Activated CD8-positive, alpha-beta T cell treated with anti-CD3 and anti-CD28 coated beads, Interleukin-2, amount 10 ng/mL, durations not matched to agents 7 days and 5 days (primary cell): ENCODE measurements around the gene GBA2. TPM values are rescaled to one million over a fixed set of nuclear protein-coding genes. Genes with fewer than 3 reads are reported as not detected.
A peak's percentile ranks its signal among the peaks of the same experiment; 100 is the strongest.

Source experiments
- ATAC-seq: fragments of 150-1000 bp; cut with Tn5 transposase; one replicate; pipeline ENCODE4 v1.10.0; 2021; ENCODE audit warnings: moderate library complexity
- CTCF ChIA-PET: fragments of 350-600 bp; sonication (Branson Sonifier 250); formaldehyde crosslinking; loops from one replicate; lab custom pipeline; 2021; ENCODE audit warnings: antibody characterized with exemption; lab: Charles Lee
- POLR2A ChIA-PET: fragments of 350-600 bp; sonication (Branson Sonifier 250); formaldehyde crosslinking; loops from one replicate; lab custom pipeline; 2021; ENCODE audit warnings: antibody characterized with exemption; lab: Charles Lee
- DNase-seq: peaks from one replicate; pipeline ENCODE4 v3.0.0-alpha.2; 2020
- H3K27ac Mint-ChIP-seq: one replicate; pipeline ENCODE4 v1.8.0; 2021; ENCODE audit warnings: mild to moderate bottlenecking, mixed read lengths
- H3K27me3 Mint-ChIP-seq: one replicate; pipeline ENCODE4 v1.8.0; 2021; ENCODE audit warnings: low read depth, mixed read lengths
- H3K36me3 Mint-ChIP-seq: one replicate; pipeline ENCODE4 v1.8.0; 2021; ENCODE audit warnings: low read depth, mixed read lengths
- H3K4me1 Mint-ChIP-seq: one replicate; pipeline ENCODE4 v1.8.0; 2021; ENCODE audit warnings: low read depth, mixed read lengths
- H3K4me3 Mint-ChIP-seq: one replicate; pipeline ENCODE4 v1.8.0; 2021; ENCODE audit warnings: mild to moderate bottlenecking, mixed read lengths
- H3K9me3 Mint-ChIP-seq: one replicate; pipeline ENCODE4 v1.8.0; 2022; ENCODE audit warnings: mixed read lengths; ENCODE audit not compliant: insufficient read depth
- total RNA-seq, 2 experiments: library from RNA; stranded (reverse); gene quantifications; one replicate each; pipeline ENCODE4 v1.2.3, GENCODE V29; 2021

GBA2 gene
- total RNA-seq: 10 to 100 TPM; 52.6 to 56.4 TPM

- H3K4me3 Mint-ChIP-seq: peak within 1 kb of the TSS; percentile 90
- H3K27ac Mint-ChIP-seq: peak within 1 kb of the TSS; percentile 87
- no peaks in the 10 kb centered on the region for H3K9me3 Mint-ChIP-seq
- CTCF ChIA-PET: interaction anchor here (0.6 to 8.1 kb wide), 24 partner anchors 8 to 721 kb away, joined by 3 to 118 read pairs (median 5); partner anchors contain the start of genes ARHGEF39, CCDC107, CREB3 and RMRP
- POLR2A ChIA-PET: interaction anchor here (0.8 to 3.3 kb wide), 12 partner anchors 8 to 136 kb away, joined by 3 to 37 read pairs (median 6); partner anchors contain the start of genes CCDC107, CREB3, HINT2 and RMRP
- peak; percentile 78 for DNase-seq
- peaks cover 39% of the 10 kb centered on the region for H3K4me1 Mint-ChIP-seq
- peaks cover 35% of the 10 kb centered on the region for H3K36me3 Mint-ChIP-seq
- peak; percentile 83 for ATAC-seq
- H3K27me3 Mint-ChIP-seq: no peaks in the 10 kb centered on the region
Observed at GRCh38 chr9:35748858-35749514, at the start of gene GBA2, which contains the start of gene RGP1. TSS of gene GBA2 (minus strand) at chr9:35749228. CDS start at chr9:35748704, 524 bp downstream. TSS of gene RGP1 (plus strand) at chr9:35749287. CDS start at chr9:35749756, 469 bp downstream.

GRCh38 chr9:35797311-35798109 is 48.5 kb upstream of the GBA2 start:
- Mint-ChIP-seq H3K4me1 (peaks cover 35% of the 10 kb centered on the region), H3K36me3 (no peaks in the 10 kb centered on the region), H3K4me3 (no peak overlapping the region), H3K9me3 (no peaks in the 10 kb centered on the region), H3K27me3 (no peaks in the 10 kb centered on the region), H3K27ac (no peak overlapping the region)
- DNase-seq (no peak), ATAC-seq (no peak)
- ChIA-PET POLR2A (no interaction called here), CTCF (interaction anchor here (1.6 to 5.4 kb wide), 3 partner anchors 15 to 85 kb away, joined by 5 to 22 read pairs (median 17); partner anchors contain the start of gene SPAG8)

DNA sequence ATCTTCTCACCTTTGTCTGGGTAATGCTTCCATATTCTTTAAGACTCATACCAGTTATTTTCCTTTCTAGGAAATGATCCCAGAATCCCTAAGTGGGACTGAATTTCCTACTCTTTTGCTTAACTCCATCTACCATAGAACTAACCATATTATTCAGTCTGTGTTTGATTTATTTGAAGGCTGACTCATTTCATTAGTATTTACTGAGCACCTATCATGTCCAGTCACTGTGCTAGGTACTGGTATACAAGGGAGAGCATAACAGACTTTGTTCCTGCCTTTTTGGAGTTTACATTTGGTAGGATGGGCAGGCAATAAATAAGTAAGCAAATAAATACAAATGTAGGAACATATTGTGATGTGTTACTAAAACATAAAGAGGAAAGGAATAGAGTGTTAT is 46.7 kb upstream of the GBA2 start:
- no peaks in the 10 kb centered on the region for H3K27me3 Mint-ChIP-seq
- H3K27ac Mint-ChIP-seq: no peak overlapping the region
- DNase-seq: no peak
- ChIA-PET POLR2A (no interaction called here), CTCF (interaction anchor here (1.1 to 5.4 kb wide), 5 partner anchors 9 to 87 kb away, joined by 4 to 22 read pairs (median 5); no protein-coding TSS in a partner anchor)
- H3K4me3 Mint-ChIP-seq: no peak overlapping the region
- H3K4me1 Mint-ChIP-seq: peaks cover 35% of the 10 kb centered on the region
- H3K9me3 Mint-ChIP-seq: no peaks in the 10 kb centered on the region
- no peak for ATAC-seq
- no peaks in the 10 kb centered on the region for H3K36me3 Mint-ChIP-seq

DNA sequence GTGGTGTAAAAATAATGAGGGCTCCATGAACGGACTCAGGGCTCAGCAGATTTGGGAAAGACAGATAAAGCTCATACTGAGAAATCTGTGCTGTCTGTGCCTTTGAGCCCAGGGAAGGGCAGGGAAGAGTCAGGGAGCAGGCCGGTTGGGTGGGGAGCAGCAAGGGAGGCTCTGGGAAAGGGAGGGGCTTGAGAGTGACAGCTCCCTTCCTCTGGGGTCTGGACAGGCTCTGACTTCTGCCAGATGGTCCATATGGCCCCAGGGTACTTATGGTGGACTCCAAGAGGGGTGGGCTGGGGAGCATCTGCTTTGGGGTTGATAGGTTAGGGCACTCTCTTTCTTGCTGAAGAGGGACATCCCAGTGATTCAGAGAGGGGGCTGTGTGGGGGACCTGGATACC is 44.4 kb upstream of the GBA2 start:
- no peaks in the 10 kb centered on the region for H3K27me3 Mint-ChIP-seq
- ChIA-PET POLR2A (no interaction called here), CTCF (interaction anchor here (1.1 to 1.6 kb wide), 4 partner anchors 32 to 89 kb away, joined by 3 to 4 read pairs (median 4); no protein-coding TSS in a partner anchor)
- no peak for ATAC-seq
- no peak overlapping the region for H3K4me3 Mint-ChIP-seq
- no peaks in the 10 kb centered on the region for H3K36me3 Mint-ChIP-seq
- DNase-seq: no peak
- H3K4me1 Mint-ChIP-seq: peaks cover 31% of the 10 kb centered on the region
- H3K27ac Mint-ChIP-seq: peak overlapping the region; percentile 26
- H3K9me3 Mint-ChIP-seq: no peaks in the 10 kb centered on the region

DNA sequence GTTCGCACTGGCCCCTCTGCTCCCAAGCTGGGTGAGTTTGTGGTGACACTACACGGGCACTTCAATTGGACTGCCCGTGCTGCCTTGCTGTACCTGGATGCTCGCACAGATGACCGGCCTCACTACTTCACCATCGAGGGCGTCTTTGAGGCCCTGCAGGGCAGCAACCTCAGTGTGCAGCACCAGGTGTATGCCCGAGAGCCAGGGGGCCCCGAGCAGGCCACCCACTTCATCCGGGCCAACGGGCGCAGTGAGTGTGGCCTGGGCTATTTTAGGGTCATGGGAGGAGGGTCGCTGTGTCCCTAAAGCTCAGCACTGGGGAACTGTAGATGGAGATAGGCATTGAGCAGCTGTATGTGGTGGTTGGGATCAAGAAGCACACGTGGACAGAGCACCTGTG is 43.8 kb upstream of the GBA2 start:
- peaks cover 2% of the 10 kb centered on the region for H3K36me3 Mint-ChIP-seq
- no peak overlapping the region for H3K4me3 Mint-ChIP-seq
- ATAC-seq (no peak), DNase-seq (no peak)
- peak overlapping the region; percentile 26 for H3K27ac Mint-ChIP-seq
- CTCF ChIA-PET: interaction anchor here (1.1 to 1.6 kb wide), 4 partner anchors 33 to 90 kb away, joined by 3 to 4 read pairs (median 4); no protein-coding TSS in a partner anchor
- peaks cover 27% of the 10 kb centered on the region for H3K4me1 Mint-ChIP-seq
- H3K27me3 Mint-ChIP-seq: no peaks in the 10 kb centered on the region
- POLR2A ChIA-PET: interaction anchor here (0.7 kb wide), 1 partner anchor 14 kb away, joined by 3 read pairs; no protein-coding TSS in a partner anchor
- no peaks in the 10 kb centered on the region for H3K9me3 Mint-ChIP-seq

GRCh38 chr9:35792024-35792813 is 43.2 kb upstream of the GBA2 start:
- H3K27ac Mint-ChIP-seq: no peak overlapping the region
- ATAC-seq (no peak), DNase-seq (no peak)
- no peak overlapping the region for H3K4me3 Mint-ChIP-seq
- H3K36me3 Mint-ChIP-seq: peaks cover 8% of the 10 kb centered on the region
- no peaks in the 10 kb centered on the region for H3K9me3 Mint-ChIP-seq
- H3K4me1 Mint-ChIP-seq: peaks cover 22% of the 10 kb centered on the region
- POLR2A ChIA-PET: interaction anchor here (0.7 kb wide), 1 partner anchor 13 kb away, joined by 3 read pairs; no protein-coding TSS in a partner anchor
- CTCF ChIA-PET: interaction anchor here (1.1 to 1.6 kb wide), 4 partner anchors 34 to 90 kb away, joined by 3 to 4 read pairs (median 4); no protein-coding TSS in a partner anchor
- no peaks in the 10 kb centered on the region for H3K27me3 Mint-ChIP-seq

DNA sequence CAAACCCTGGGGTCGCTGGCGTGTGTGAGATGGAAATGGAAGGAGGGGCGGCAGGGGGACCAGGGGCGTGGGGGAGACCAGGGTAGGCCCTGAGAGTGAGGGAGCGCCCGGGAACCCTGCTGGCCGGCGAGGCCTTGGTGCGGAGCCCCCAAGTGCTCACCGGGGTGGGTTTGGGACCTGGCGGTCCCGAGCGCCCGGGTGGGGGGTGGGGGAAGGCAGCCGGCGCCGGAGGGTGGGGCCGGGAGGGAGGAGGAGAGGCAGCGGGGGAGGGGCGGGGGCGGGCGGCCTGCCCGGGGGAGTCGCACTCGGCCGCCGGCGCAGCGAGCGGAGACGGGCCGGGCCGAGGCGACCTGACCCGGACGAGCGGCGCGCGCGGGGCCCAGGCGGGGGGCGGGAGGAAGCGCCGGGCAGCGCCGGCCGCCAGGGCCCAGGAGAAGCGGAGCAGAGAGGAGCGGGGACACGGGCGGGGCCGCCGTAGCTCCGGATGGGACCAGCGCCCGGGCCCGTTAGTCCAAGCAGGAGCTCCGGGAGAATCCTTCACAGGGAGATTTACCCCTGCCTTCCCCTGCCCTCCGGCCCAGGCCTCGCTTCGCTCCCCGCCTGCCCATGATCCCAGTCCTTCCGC is 42.4 kb upstream of the GBA2 start, which contains the start of gene NPR2:
NPR2 (plus strand) TSS at position 295 of the 625 bp plus-strand sequence. CDS start 818 bp downstream, outside the sequence.
- no peaks in the 10 kb centered on the region for H3K27me3 Mint-ChIP-seq
- ATAC-seq: no peak
- H3K27ac Mint-ChIP-seq: no peak within 1 kb of the TSS
- CTCF ChIA-PET: no interaction called here
- DNase-seq: no peak
- H3K4me1 Mint-ChIP-seq: peaks cover 17% of the 10 kb centered on the region
- POLR2A ChIA-PET: no interaction called here
- peaks cover 10% of the 10 kb centered on the region for H3K36me3 Mint-ChIP-seq
- H3K4me3 Mint-ChIP-seq: no peak within 1 kb of the TSS
- no peaks in the 10 kb centered on the region for H3K9me3 Mint-ChIP-seq

- Mint-ChIP-seq H3K27ac (no peak overlapping the region), H3K9me3 (no peaks in the 10 kb centered on the region), H3K4me1 (peaks cover 17% of the 10 kb centered on the region), H3K36me3 (peaks cover 18% of the 10 kb centered on the region), H3K27me3 (no peaks in the 10 kb centered on the region), H3K4me3 (no peak overlapping the region)
- ChIA-PET POLR2A (no interaction called here), CTCF (interaction anchor here (0.6 to 5.1 kb wide), 47 partner anchors 9 to 411 kb away, joined by 3 to 59 read pairs (median 4); partner anchors contain the start of genes FAM221B, HINT2, HRCT1 and RGP1)
- peak; percentile 90 for ATAC-seq
- DNase-seq: peak; percentile 73
Observed at GRCh38 chr9:35790385-35791296, 41.6 kb upstream of the GBA2 start.

- peaks cover 18% of the 10 kb centered on the region for H3K36me3 Mint-ChIP-seq
Observed at GRCh38 chr9:35790025-35790384, 41.0 kb upstream of the GBA2 start.

DNA sequence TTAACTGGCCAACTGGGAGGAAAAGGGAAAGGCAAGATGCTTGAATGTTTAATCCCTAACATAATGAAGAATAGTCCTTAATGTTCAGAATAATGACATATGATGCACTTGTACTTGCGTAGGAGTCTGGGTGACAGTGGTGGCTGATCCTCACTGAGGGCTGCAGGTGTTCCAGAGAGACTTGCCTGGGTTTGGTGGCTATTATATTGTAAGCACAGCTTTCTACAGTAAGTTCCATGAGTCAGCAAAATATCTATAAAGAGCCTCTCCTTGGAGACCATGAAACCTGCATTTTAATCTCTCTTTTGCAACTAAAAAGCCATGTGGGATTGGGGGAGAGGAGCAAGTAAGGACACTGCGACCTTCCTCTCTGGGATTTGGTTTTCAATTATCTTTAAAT is 40.5 kb upstream of the GBA2 start:
- Mint-ChIP-seq H3K36me3 (peaks cover 18% of the 10 kb centered on the region), H3K4me1 (peaks cover 15% of the 10 kb centered on the region), H3K9me3 (no peaks in the 10 kb centered on the region), H3K4me3 (no peak overlapping the region), H3K27me3 (no peaks in the 10 kb centered on the region), H3K27ac (no peak overlapping the region)
- no peak for DNase-seq
- ChIA-PET POLR2A (no interaction called here), CTCF (interaction anchor here (0.6 to 5.1 kb wide), 39 partner anchors 9 to 412 kb away, joined by 3 to 59 read pairs (median 5); partner anchors contain the start of genes FAM221B, HINT2, HRCT1 and RGP1)
- no peak for ATAC-seq

More at GRCh38 chr9:35790025-35790384, 41.0 kb upstream of the GBA2 start:
- Mint-ChIP-seq H3K27ac (no peak overlapping the region), H3K4me1 (peaks cover 17% of the 10 kb centered on the region), H3K9me3 (no peaks in the 10 kb centered on the region), H3K27me3 (no peaks in the 10 kb centered on the region), H3K4me3 (no peak overlapping the region)
- CTCF ChIA-PET: interaction anchor here (0.6 to 5.1 kb wide), 42 partner anchors 9 to 411 kb away, joined by 3 to 59 read pairs (median 4); partner anchors contain the start of genes FAM221B, HINT2, HRCT1 and RGP1
- ATAC-seq: no peak
- DNase-seq: no peak
- POLR2A ChIA-PET: no interaction called here
